ENCODE data around the gene PRKG1.

The PRKG1 gene

DNA sequence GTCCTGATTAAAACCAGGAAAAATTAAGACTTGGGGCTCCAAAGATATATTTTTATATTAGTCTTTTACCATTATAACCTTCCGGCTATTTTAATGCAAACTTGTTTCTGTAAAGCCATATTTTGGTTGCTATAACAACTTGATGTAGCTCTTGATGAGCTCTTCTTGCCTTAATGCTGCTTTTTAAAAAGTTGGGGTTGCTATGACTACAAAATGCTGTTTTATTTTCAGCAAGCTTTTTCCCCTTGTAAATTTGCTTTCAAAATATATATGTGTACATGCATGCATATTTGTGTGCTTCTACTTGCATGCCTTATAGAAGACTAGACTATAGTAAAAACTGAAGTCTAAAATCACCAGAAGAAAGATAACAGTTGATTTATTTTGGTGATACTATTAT lies 525.4 kb downstream of the PRKG1 start:
- Histone ChIP-seq H3K9me3 (ENCODE audit: control insufficient read depth in 5 of 5, low read length in 5 of 5) (no peaks in the 10 kb centered on the region), H3K9ac (ENCODE audit: low read length in 5 of 5) (no peak overlapping the region), H3K36me3 (ENCODE audit: control insufficient read depth in 5 of 5, insufficient read depth in 5 of 5, low read length in 5 of 5) (no peaks in the 10 kb centered on the region), H3K27me3 (ENCODE audit: control insufficient read depth in 5 of 5, insufficient read depth in 4 of 5, low read length in 5 of 5) (no peaks in the 10 kb centered on the region), H3K27ac (ENCODE audit: low read depth, low read length) (no peak overlapping the region), H3K4me1 (ENCODE audit: control insufficient read depth in 5 of 5, insufficient read depth in 5 of 5, low read length in 5 of 5) (no peaks in the 10 kb centered on the region), H3K4me3 (ENCODE audit: low read depth in 1 of 5, low read length in 5 of 5) (no peak overlapping the region)

DNA sequence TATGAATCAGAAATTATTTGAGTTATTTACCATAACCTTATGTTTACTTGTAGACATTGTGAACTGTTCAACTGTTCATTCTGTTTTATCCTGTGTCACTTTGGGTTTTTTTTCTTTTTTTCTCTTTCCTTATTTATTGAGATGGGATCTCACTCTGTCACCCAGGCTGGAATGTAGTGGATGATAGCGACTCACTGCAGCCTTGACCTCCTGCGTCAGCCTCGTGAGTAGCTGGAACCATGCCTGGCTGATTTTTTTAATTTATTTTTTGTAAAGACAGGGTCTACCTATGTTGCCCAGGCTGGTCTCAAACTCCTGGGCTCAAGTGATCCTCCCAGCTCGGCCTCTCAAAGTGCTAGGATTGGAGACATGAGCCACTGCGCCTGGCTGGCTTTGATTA lies 528.0 kb downstream of the PRKG1 start:
- Histone ChIP-seq H3K9me3 (ENCODE audit: control insufficient read depth in 5 of 5, low read length in 5 of 5) (no peaks in the 10 kb centered on the region), H3K4me1 (ENCODE audit: control insufficient read depth in 5 of 5, insufficient read depth in 5 of 5, low read length in 5 of 5) (no peaks in the 10 kb centered on the region), H3K36me3 (ENCODE audit: control insufficient read depth in 5 of 5, insufficient read depth in 5 of 5, low read length in 5 of 5) (no peaks in the 10 kb centered on the region), H3K4me3 (ENCODE audit: low read depth in 1 of 5, low read length in 5 of 5) (no peak overlapping the region), H3K9ac (ENCODE audit: low read length in 5 of 5) (no peak overlapping the region), H3K27me3 (ENCODE audit: control insufficient read depth in 5 of 5, insufficient read depth in 4 of 5, low read length in 5 of 5) (no peaks in the 10 kb centered on the region), H3K27ac (ENCODE audit: low read depth, low read length) (no peak overlapping the region)

DNA sequence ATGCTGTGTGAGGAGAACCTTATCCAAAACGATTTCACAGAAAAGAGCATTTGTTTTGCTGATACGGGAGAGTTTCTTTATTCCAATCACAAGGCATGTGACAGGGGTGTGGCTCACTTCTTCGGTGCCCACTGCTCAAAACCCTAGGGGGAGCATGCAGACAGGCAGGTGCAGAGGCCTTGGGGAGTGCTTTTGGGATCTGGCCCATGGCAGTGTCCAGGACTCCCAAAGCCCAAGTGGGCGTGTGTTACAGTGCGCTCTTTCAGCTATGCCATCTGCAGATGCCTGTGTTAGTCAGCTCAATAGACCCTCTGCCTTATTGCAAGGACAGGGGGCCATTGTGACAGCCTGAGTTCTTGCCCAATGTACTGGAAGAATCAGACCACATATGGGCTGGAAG lies 530.3 kb downstream of the PRKG1 start:
- Histone ChIP-seq H3K9ac (ENCODE audit: low read length in 5 of 5) (no peak overlapping the region), H3K4me1 (ENCODE audit: control insufficient read depth in 5 of 5, insufficient read depth in 5 of 5, low read length in 5 of 5) (no peaks in the 10 kb centered on the region), H3K27me3 (ENCODE audit: control insufficient read depth in 5 of 5, insufficient read depth in 4 of 5, low read length in 5 of 5) (no peaks in the 10 kb centered on the region), H3K36me3 (ENCODE audit: control insufficient read depth in 5 of 5, insufficient read depth in 5 of 5, low read length in 5 of 5) (no peaks in the 10 kb centered on the region), H3K4me3 (ENCODE audit: low read depth in 1 of 5, low read length in 5 of 5) (no peak overlapping the region), H3K9me3 (ENCODE audit: control insufficient read depth in 5 of 5, low read length in 5 of 5) (no peaks in the 10 kb centered on the region), H3K27ac (ENCODE audit: low read depth, low read length) (no peak overlapping the region)

DNA sequence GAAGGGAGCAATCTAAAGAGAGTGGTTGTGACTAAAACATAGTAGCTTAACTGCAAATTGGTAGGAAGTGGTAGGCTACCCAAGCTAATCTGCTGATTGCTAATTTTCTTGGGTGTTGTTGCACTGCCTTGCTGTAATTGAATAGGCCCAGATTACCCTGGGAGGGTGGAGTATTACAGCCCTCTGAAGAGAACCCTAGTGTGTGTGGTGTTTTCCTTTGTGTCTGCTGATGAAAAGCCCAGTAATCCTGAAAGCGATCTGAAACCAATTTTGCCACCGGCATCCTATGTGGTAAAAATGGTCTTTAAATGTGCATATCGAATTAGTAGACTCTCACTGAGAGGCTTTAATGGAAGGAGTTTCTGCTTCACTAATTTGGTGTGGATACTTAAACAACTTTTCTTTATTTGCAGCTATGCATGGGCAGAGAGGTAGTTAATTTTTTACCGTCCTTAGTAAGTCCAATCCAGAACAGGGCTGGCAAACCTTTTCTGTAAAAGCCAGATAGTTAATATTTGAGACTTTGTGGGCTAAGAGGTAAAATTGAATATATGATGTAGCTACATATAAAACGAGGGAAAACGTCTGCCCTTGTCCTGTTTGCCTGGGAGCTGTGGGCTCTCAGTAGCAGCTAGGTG lies 532.7 kb downstream of the PRKG1 start:
- no peaks in the 10 kb centered on the region for H3K4me1 ChIP-seq (ENCODE audit: control insufficient read depth in 5 of 5, insufficient read depth in 5 of 5, low read length in 5 of 5)
- no peaks in the 10 kb centered on the region for H3K9me3 ChIP-seq (ENCODE audit: control insufficient read depth in 5 of 5, low read length in 5 of 5)
- no peak overlapping the region for H3K27ac ChIP-seq (ENCODE audit: low read depth, low read length)
- H3K4me3 ChIP-seq (ENCODE audit: low read depth in 1 of 5, low read length in 5 of 5), result no peak overlapping the region
- no peaks in the 10 kb centered on the region for H3K36me3 ChIP-seq (ENCODE audit: control insufficient read depth in 5 of 5, insufficient read depth in 5 of 5, low read length in 5 of 5)
- no peak overlapping the region for H3K9ac ChIP-seq (ENCODE audit: low read length in 5 of 5)
- H3K27me3 ChIP-seq (ENCODE audit: control insufficient read depth in 5 of 5, insufficient read depth in 4 of 5, low read length in 5 of 5), result no peaks in the 10 kb centered on the region

DNA sequence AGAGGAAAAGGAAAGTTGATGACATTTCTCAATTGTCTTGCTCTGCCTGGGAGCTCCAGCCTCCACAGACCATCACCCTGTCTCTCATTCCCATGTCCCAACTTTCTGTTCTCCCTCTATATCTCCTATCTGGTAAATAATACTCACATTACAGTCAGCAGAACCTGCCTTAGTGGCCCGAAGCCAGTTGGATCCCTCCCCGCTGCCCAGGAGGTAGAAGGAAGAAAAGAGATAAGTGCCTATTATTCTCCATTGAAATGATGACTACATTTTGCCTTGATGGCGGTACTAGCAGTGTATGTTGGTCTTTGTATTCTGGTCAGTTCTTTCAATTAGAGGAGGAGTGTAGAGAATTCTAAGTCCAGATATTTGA lies 533.2 kb downstream of the PRKG1 start:
- Histone ChIP-seq H3K27ac (ENCODE audit: low read depth, low read length) (no peak overlapping the region), H3K9ac (ENCODE audit: low read length in 5 of 5) (no peak overlapping the region), H3K27me3 (ENCODE audit: control insufficient read depth in 5 of 5, insufficient read depth in 4 of 5, low read length in 5 of 5) (no peaks in the 10 kb centered on the region), H3K9me3 (ENCODE audit: control insufficient read depth in 5 of 5, low read length in 5 of 5) (no peaks in the 10 kb centered on the region), H3K36me3 (ENCODE audit: control insufficient read depth in 5 of 5, insufficient read depth in 5 of 5, low read length in 5 of 5) (no peaks in the 10 kb centered on the region), H3K4me3 (ENCODE audit: low read depth in 1 of 5, low read length in 5 of 5) (no peak overlapping the region), H3K4me1 (ENCODE audit: control insufficient read depth in 5 of 5, insufficient read depth in 5 of 5, low read length in 5 of 5) (no peaks in the 10 kb centered on the region)

DNA sequence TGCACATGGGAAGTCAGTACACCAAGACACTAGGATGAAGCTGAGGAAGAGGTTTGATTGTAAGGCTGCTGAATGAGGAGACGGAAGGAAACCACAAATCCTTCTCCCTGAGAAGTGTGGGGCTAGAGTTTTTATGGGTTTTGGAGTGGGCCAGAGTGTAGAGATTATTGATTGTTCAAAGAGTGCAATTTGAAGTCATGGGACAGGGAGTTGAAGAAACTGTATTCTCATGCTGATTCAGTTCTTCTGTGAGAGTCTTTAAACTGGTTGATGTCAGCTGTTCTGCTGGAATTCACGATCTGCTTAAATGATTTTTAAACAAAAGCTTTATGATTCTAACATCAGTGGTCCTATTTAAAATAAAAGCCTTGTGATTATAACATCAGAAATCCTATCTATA lies 533.9 kb downstream of the PRKG1 start:
- H3K9me3 ChIP-seq (ENCODE audit: control insufficient read depth in 5 of 5, low read length in 5 of 5), result no peaks in the 10 kb centered on the region
- no peak overlapping the region for H3K9ac ChIP-seq (ENCODE audit: low read length in 5 of 5)
- no peak overlapping the region for H3K4me3 ChIP-seq (ENCODE audit: low read depth in 1 of 5, low read length in 5 of 5)
- no peaks in the 10 kb centered on the region for H3K27me3 ChIP-seq (ENCODE audit: control insufficient read depth in 5 of 5, insufficient read depth in 4 of 5, low read length in 5 of 5)
- no peaks in the 10 kb centered on the region for H3K4me1 ChIP-seq (ENCODE audit: control insufficient read depth in 5 of 5, insufficient read depth in 5 of 5, low read length in 5 of 5)
- H3K27ac ChIP-seq (ENCODE audit: low read depth, low read length), result no peak overlapping the region
- no peaks in the 10 kb centered on the region for H3K36me3 ChIP-seq (ENCODE audit: control insufficient read depth in 5 of 5, insufficient read depth in 5 of 5, low read length in 5 of 5)

DNA sequence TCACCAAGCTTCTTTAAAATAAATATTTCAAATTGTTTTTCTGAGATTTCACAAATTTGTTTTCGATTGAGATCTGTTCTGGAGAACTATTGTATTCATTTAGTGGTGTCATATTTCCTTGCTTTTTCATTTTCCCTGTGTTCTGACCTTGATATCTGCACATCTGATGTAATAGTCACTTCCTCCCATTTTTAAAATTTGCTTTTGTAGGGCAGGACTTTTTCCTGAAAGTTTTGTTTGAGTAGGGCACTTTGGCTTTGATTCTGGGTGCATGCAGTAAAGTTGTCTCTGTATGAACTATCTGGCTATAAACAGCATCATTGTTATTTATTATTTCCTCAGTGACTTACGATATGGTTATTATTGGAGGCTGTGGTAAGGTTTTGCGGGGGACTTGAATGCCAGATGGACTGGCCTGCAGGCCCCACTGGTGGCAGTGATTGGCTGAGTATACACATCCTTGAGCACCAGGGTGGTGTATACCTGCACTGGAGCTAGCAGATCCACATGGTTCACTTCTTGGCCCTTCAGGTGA lies 541.5 kb downstream of the PRKG1 start:
- Histone ChIP-seq H3K27me3 (ENCODE audit: control insufficient read depth in 5 of 5, insufficient read depth in 4 of 5, low read length in 5 of 5) (no peaks in the 10 kb centered on the region), H3K4me1 (ENCODE audit: control insufficient read depth in 5 of 5, insufficient read depth in 5 of 5, low read length in 5 of 5) (peaks cover 0 to 9% (median 0%) of the 10 kb centered on the region in 5 donors), H3K27ac (ENCODE audit: low read depth, low read length) (no peak overlapping the region), H3K36me3 (ENCODE audit: control insufficient read depth in 5 of 5, insufficient read depth in 5 of 5, low read length in 5 of 5) (no peaks in the 10 kb centered on the region), H3K9ac (ENCODE audit: low read length in 5 of 5) (no peak overlapping the region), H3K9me3 (ENCODE audit: control insufficient read depth in 5 of 5, low read length in 5 of 5) (peaks cover 0 to 3% (median 0%) of the 10 kb centered on the region in 5 donors), H3K4me3 (ENCODE audit: low read depth in 1 of 5, low read length in 5 of 5) (no peak overlapping the region)

DNA sequence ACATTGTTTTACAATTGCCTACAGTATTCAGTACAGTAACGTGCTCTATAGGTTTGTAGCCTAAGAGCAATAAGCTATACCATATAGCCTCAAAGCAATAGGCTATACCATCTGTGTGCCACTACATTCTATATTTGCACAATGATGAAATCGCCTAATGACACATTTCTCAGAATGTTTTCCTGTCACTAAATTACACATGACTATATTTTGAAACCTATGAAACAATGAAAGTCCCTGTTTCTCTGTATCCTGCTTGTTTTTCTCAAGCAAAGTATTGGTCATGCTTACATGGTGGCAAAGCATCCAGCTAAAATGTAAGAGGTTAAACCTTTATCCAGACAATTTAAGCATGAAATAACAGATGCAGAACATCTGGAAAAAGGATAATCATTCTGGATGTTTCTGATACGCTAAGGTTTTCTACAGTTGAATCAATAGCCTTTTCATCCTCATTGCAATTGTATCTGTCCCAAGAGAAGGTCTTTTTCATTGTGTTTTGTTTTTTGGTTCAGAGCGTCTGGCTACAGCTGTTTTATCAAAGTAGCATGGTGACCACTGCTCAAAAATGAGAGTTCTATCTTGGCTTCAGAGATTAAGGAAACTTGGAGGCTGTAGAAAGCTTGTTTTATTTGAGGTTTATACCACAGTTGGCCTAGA lies 543.4 kb downstream of the PRKG1 start:
- Histone ChIP-seq H3K4me1 (ENCODE audit: control insufficient read depth in 5 of 5, insufficient read depth in 5 of 5, low read length in 5 of 5) (peaks cover 0 to 9% (median 0%) of the 10 kb centered on the region in 5 donors), H3K27ac (ENCODE audit: low read depth, low read length) (no peak overlapping the region), H3K9me3 (ENCODE audit: control insufficient read depth in 5 of 5, low read length in 5 of 5) (peaks cover 0 to 3% (median 0%) of the 10 kb centered on the region in 5 donors), H3K36me3 (ENCODE audit: control insufficient read depth in 5 of 5, insufficient read depth in 5 of 5, low read length in 5 of 5) (no peaks in the 10 kb centered on the region), H3K4me3 (ENCODE audit: low read depth in 1 of 5, low read length in 5 of 5) (no peak overlapping the region), H3K9ac (ENCODE audit: low read length in 5 of 5) (no peak overlapping the region), H3K27me3 (ENCODE audit: control insufficient read depth in 5 of 5, insufficient read depth in 4 of 5, low read length in 5 of 5) (no peaks in the 10 kb centered on the region)

DNA sequence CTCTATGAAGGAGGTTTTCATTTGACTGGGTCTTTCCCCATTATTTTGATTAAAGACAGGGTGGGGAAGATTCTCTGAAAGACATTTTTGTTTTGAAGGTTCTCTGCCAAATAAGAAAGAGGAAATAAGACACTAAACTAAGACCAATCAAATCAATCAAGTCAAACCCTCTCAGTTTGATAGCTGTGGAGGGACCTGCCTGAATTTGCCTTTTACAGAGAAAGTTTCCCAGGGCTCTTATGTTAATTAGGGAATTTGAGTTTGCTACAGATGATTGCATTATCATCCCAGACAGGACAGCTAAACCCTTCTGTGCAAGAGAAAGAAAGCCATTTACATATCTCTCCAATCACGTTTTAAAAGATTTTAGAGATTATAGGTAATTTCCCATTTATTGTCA lies 545.1 kb downstream of the PRKG1 start:
- no peak overlapping the region for H3K27ac ChIP-seq (ENCODE audit: low read depth, low read length)
- no peak overlapping the region for H3K4me3 ChIP-seq (ENCODE audit: low read depth in 1 of 5, low read length in 5 of 5)
- H3K9ac ChIP-seq (ENCODE audit: low read length in 5 of 5), result no peak overlapping the region
- H3K9me3 ChIP-seq (ENCODE audit: control insufficient read depth in 5 of 5, low read length in 5 of 5), result peaks cover 0 to 3% (median 0%) of the 10 kb centered on the region in 5 donors
- H3K36me3 ChIP-seq (ENCODE audit: control insufficient read depth in 5 of 5, insufficient read depth in 5 of 5, low read length in 5 of 5), result no peaks in the 10 kb centered on the region
- H3K4me1 ChIP-seq (ENCODE audit: control insufficient read depth in 5 of 5, insufficient read depth in 5 of 5, low read length in 5 of 5), result peaks cover 0 to 9% (median 0%) of the 10 kb centered on the region in 5 donors
- no peaks in the 10 kb centered on the region for H3K27me3 ChIP-seq (ENCODE audit: control insufficient read depth in 5 of 5, insufficient read depth in 4 of 5, low read length in 5 of 5)

DNA sequence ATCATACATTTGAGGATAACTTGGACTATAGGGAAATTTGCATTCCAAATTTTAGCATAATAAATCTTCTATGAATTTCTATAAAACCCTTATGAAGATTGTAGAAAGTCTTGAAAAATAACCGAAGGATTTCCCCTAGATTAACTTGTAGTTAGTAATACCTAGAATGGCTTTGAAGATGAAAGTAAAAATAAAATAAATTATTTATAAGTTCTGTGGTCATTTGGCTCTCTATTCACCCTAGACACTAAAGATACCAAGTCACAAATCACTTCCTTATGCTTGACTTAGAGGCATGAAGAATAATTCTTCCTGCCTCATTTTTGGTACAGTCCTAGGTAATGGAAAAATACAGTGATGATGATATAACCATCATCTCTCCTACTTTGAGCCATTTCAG lies 545.8 kb downstream of the PRKG1 start:
- no peak overlapping the region for H3K27ac ChIP-seq (ENCODE audit: low read depth, low read length)
- H3K4me3 ChIP-seq (ENCODE audit: low read depth in 1 of 5, low read length in 5 of 5), result no peak overlapping the region
- no peak overlapping the region for H3K9ac ChIP-seq (ENCODE audit: low read length in 5 of 5)
- H3K36me3 ChIP-seq (ENCODE audit: control insufficient read depth in 5 of 5, insufficient read depth in 5 of 5, low read length in 5 of 5), result no peaks in the 10 kb centered on the region
- peaks cover 0 to 9% (median 0%) of the 10 kb centered on the region in 5 donors for H3K4me1 ChIP-seq (ENCODE audit: control insufficient read depth in 5 of 5, insufficient read depth in 5 of 5, low read length in 5 of 5)
- H3K9me3 ChIP-seq (ENCODE audit: control insufficient read depth in 5 of 5, low read length in 5 of 5), result no peaks in the 10 kb centered on the region
- no peaks in the 10 kb centered on the region for H3K27me3 ChIP-seq (ENCODE audit: control insufficient read depth in 5 of 5, insufficient read depth in 4 of 5, low read length in 5 of 5)

Data from subcutaneous abdominal adipose tissue (tissue), 5 donors.